GM10248 (cell line): ENCODE results near the gene KHDRBS1.
"Not testable (repeated sequence)": the region's sequence is repeated elsewhere in the genome, so short reads cannot be mapped to it uniquely, and the experiment has no call there.

ENCODE experiments used
- CTCF ChIA-PET: fragments of 300-600 bp; sonication (Branson Sonifier 250); formaldehyde crosslinking; extraction: SDS; loops from one replicate; lab custom pipeline; 2021; ENCODE audit warnings: antibody characterized with exemption; lab: Yijun Ruan, JAX
- POLR2A ChIA-PET: fragments of 350-650 bp; sonication (Branson Sonifier 250); formaldehyde crosslinking; extraction: SDS; loops from one replicate; lab custom pipeline; 2020; ENCODE audit warnings: antibody characterized with exemption; lab: Yijun Ruan, JAX
- DNase-seq: peaks from one replicate; pipeline ENCODE4 v3.0.0; 2012; ENCODE audit errors: extremely low spot score
- TF ChIP-seq, protein P1 (sequence below): IDR thresholded peaks from 2 replicates; pipeline ENCODE4 v1.5.1; 2012; ENCODE audit warnings: mild to moderate bottlenecking, low read depth; ENCODE audit errors: extremely low read depth, missing control alignments, control extremely low read depth

Gene KHDRBS1

DNA sequence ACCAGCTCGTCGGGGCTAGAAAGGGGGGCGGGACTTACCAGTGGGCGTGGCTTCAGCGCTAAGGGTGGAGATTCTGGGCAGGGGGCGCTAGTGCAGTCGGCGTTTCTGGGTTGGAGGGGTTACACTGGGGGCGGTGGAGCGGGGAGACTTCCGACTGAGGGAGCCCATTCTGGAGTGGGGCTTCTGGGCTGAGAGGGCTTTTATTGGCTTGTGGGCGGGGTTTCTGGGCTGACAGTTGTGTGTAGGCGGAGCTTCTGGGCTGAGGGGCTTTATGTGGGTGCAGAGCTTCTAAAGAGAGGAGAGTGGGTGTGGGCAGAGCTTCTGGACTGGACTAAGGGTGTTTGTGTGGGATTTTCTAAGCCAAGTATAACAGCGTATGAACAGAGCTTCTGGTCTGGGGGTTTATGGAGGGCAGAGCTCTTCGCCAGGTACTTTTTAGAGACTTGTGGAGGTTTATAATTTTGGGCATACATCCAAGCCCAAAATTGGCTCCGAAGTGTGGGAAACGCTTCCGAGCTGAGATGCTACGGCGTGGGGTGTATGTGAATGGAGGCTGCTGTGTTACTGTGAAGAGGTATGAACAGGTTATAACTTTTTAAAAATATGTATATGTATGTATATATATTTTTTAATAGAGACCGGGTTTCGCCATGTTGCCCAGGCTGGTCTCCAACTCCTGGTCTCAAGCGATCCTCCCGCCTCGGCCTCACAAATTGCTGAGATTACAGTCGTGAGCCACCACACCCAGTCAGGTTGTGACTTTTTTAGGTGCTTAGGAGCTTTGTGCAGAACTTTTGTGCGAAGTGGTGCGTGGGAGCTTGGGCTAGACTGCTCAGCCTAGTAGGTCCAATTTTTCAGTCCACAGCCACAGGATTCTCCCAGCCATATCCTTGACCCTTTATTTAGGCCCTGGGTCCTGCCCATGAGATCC, 59.9 kb downstream of the KHDRBS1 start:
- POLR2A ChIA-PET, result interaction anchor here (0.5 to 2.1 kb wide), 12 partner anchors 11 to 1113 kb away, joined by 3 to 13 read pairs (median 4); partner anchors contain the start of genes BSDC1, KPNA6 and MARCKSL1
- DNase-seq, result no peak
- TF ChIP-seq, protein P1, sequence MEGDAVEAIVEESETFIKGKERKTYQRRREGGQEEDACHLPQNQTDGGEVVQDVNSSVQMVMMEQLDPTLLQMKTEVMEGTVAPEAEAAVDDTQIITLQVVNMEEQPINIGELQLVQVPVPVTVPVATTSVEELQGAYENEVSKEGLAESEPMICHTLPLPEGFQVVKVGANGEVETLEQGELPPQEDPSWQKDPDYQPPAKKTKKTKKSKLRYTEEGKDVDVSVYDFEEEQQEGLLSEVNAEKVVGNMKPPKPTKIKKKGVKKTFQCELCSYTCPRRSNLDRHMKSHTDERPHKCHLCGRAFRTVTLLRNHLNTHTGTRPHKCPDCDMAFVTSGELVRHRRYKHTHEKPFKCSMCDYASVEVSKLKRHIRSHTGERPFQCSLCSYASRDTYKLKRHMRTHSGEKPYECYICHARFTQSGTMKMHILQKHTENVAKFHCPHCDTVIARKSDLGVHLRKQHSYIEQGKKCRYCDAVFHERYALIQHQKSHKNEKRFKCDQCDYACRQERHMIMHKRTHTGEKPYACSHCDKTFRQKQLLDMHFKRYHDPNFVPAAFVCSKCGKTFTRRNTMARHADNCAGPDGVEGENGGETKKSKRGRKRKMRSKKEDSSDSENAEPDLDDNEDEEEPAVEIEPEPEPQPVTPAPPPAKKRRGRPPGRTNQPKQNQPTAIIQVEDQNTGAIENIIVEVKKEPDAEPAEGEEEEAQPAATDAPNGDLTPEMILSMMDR, result peak; percentile 28
- CTCF ChIA-PET, result interaction anchor here (0.8 to 3.6 kb wide), 17 partner anchors 8 to 175 kb away, joined by 3 to 24 read pairs (median 4); partner anchors contain the start of gene KPNA6

DNA sequence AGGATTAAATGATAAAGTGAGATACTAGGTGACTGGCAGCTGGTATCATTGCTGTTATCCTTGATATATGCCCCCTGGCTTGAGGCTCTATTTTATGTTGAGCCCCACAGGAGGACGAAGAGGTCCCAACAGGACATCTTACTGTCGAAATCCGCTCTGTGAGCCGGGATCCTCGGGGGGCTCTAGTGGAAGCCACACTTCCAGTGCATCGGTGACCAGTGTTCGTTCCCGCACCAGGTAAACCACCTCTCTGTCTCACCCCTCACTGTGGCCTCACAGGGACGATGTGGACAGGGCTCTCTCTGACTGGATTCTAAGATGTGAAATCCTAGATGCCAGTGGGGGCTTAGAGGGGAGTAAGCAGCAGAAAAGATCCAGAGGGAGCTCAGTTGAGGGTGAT, 61.2 kb downstream of the KHDRBS1 start:
- ChIA-PET CTCF (interaction anchor here (1.6 to 2.8 kb wide), 2 partner anchors 14 to 33 kb away, joined by 4 to 24 read pairs; partner anchors contain the start of gene KPNA6), POLR2A (interaction anchor here (0.6 kb wide), 1 partner anchor 284 kb away, joined by 3 read pairs; no protein-coding TSS in a partner anchor)
- DNase-seq, result no peak
- TF ChIP-seq, protein P1, result no peak

DNA sequence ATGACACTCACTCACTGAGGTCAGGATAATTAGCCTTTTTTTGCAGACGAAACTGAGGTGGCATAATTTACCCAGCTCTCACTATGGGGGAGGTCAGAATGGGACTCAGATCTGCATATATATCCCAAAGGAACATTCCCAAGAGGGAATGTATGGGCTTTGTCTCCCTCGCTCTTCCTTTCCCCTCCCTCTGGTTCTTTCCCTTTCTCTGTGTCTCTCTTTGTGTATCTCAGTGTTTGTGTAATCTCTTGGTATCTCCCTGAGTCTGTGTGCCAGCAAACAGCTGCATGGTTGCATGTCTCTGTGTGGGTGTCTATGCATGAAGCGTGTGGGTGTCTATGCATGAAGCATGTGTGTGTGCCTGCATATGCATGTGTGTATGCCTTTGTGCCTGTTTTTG, 63.8 kb downstream of the KHDRBS1 start:
- no peak for DNase-seq
- TF ChIP-seq, protein P1, result no peak
- ChIA-PET CTCF (no interaction called here), POLR2A (no interaction called here)

DNA sequence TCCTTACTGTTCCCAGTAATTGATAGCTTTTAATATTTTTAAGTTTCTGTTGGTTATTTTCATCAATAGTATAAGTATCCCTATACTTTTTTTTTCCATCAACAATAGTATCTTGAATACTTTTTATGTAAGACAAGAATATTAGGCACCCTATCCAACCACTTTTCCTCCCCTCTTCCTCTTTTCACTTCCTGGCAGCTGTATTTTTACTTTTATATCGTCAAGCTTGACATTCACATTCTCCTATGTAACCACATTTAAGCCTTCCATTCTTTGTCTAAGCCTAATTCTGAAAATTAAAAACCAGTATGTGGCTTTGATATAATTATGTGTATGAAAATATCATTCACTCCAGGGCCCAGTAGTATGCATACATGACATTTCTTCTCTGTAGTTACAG, 68.4 kb downstream of the KHDRBS1 start:
- POLR2A ChIA-PET, result no interaction called here
- DNase-seq, result no peak
- CTCF ChIA-PET, result interaction anchor here (1.0 kb wide), 1 partner anchor 9 kb away, joined by 6 read pairs; the partner anchor contains the start of gene TMEM39B
- TF ChIP-seq, protein P1, result no peak

DNA sequence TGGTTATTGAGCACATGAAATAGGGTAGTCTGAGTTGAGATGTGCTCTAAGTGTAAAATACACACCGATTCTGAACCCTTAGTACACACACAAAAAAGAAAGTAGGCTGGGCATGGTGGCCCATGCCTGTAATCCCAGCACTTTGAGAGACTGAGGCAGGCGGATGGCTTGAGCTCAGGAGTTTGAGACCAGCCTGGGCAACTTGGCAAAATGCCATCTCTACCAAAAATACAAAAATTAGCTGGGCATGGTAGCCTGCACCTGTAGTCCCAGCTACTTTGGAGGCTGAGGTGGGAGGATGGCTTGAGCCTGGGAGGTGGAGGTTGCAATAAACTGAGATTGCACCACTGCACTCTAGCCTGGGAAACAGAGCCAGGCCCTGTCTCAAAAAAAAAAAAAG, 72.7 kb downstream of the KHDRBS1 start:
- POLR2A ChIA-PET, result interaction anchor here (0.6 kb wide), 1 partner anchor 102 kb away, joined by 3 read pairs; no protein-coding TSS in a partner anchor
- CTCF ChIA-PET, result interaction anchor here (1.2 kb wide), 1 partner anchor 22 kb away, joined by 4 read pairs; no protein-coding TSS in a partner anchor
- DNase-seq, result not testable (repeated sequence)

DNA sequence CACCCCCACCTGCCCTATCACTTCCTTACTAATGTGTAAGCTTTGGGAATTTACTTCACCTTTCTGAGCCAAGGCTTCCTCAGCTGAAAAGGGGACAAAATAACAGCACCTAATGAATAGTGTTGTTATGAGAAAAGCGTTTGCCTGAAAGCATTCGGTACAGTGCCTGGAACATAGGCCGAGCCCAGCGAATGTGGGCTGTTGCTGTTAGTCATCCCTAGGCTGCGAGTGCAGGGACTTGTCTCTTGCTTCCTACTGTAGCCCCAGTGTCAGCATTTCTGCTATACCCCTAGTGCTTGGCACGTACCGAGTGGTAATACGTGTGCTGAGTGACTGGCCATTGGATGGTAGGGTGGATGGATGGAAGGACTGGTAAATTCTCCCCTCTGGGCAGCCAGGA, 77.5 kb downstream of the KHDRBS1 start:
- CTCF ChIA-PET, result interaction anchor here (1.0 to 1.3 kb wide), 2 partner anchors 8 to 18 kb away, joined by 4 to 5 read pairs; no protein-coding TSS in a partner anchor

More for the DNA sequence above, 77.5 kb downstream of the KHDRBS1 start:
- POLR2A ChIA-PET, result interaction anchor here (0.6 kb wide), 2 partner anchors 11 to 219 kb away, joined by 8 to 13 read pairs; no protein-coding TSS in a partner anchor
- no peak for DNase-seq
- TF ChIP-seq, protein P1, result no peak
